Neural cell (in vitro differentiated cells): ENCODE results near the gene PDE9A. TPM values are rescaled to one million over a fixed set of nuclear protein-coding genes. Genes with fewer than 3 reads are reported as not detected.

ENCODE experiments used
- H2AFZ ChIP-seq: fragments of 200-600, 300-800 bp; sonication (generic), shearing (Covaris generic); 2 replicates; pipeline ENCODE4 v1.6.0; 2014; ENCODE audit warnings: low read depth, mild to moderate bottlenecking, antibody characterized with exemption, low read length, moderate library complexity
- H3F3A ChIP-seq: fragments of 200-600 bp; shearing (Covaris generic); 2 replicates; pipeline ENCODE4 v1.6.1; 2016; ENCODE audit warnings: mild to moderate bottlenecking, moderate library complexity, mixed read lengths, antibody characterized with exemption, low read length; ENCODE audit not compliant: insufficient read depth, poor library complexity, severe bottlenecking
- H3K27ac ChIP-seq: fragments of 200-600, 300-800 bp; sonication (generic), shearing (Covaris generic); 2 replicates; pipeline ENCODE4 v1.5.1; 2014; ENCODE audit warnings: mild to moderate bottlenecking, low read length, moderate library complexity
- H3K27me3 ChIP-seq: fragments of 300-800, 200-600 bp; sonication (generic), shearing (Covaris generic); 2 replicates; pipeline ENCODE4 v1.6.0; 2014; ENCODE audit warnings: mild to moderate bottlenecking, low read depth, low read length, moderate library complexity; ENCODE audit not compliant: insufficient read depth
- H3K36me3 ChIP-seq: fragments of 300-800, 200-600 bp; sonication (generic), shearing (Covaris generic); 2 replicates; pipeline ENCODE4 v1.5.1; 2014; ENCODE audit warnings: mild to moderate bottlenecking, antibody characterized with exemption, low read length, moderate library complexity; ENCODE audit not compliant: insufficient read depth
- H3K4me2 ChIP-seq: fragments of 300-800, 200-600 bp; sonication (generic), shearing (Covaris generic); 2 replicates; pipeline ENCODE4 v1.6.0; 2014; ENCODE audit warnings: mild to moderate bottlenecking, low read length
- H3K4me3 ChIP-seq: fragments of 300-800, 200-600 bp; sonication (generic), shearing (Covaris generic); 2 replicates; pipeline ENCODE4 v1.5.1; 2014; ENCODE audit warnings: mild to moderate bottlenecking, low read length, moderate library complexity
- H3K79me2 ChIP-seq: fragments of 200-600 bp; shearing (Covaris generic); replicated peaks from 2 replicates; pipeline ENCODE4 v1.6.0; 2014; ENCODE audit warnings: mild to moderate bottlenecking, low read length, moderate library complexity; ENCODE audit not compliant: insufficient read depth
- H3K9ac ChIP-seq: fragments of 300-800, 200-600 bp; sonication (generic), shearing (Covaris generic); 2 replicates; pipeline ENCODE4 v1.6.1; 2016; ENCODE audit warnings: mild to moderate bottlenecking, low read length, mixed read lengths
- H3K9me2 ChIP-seq: fragments of 200-600 bp; shearing (Covaris generic); 2 replicates; pipeline ENCODE4 v1.6.1; 2016; ENCODE audit warnings: mild to moderate bottlenecking, low read length, mixed read lengths; ENCODE audit not compliant: insufficient read depth
- H3K9me3 ChIP-seq: fragments of 200-600, 300-800 bp; sonication (generic), shearing (Covaris generic); 2 replicates; pipeline ENCODE4 v1.6.1; 2016; ENCODE audit warnings: mild to moderate bottlenecking, mixed run types, low read length, moderate library complexity, mixed read lengths
- H4K20me1 ChIP-seq: fragments of 200-600 bp; shearing (Covaris generic); 2 replicates; pipeline ENCODE4 v1.6.1; 2016; ENCODE audit warnings: mild to moderate bottlenecking, mixed run types; ENCODE audit not compliant: insufficient read depth
- EP300 ChIP-seq: fragments of 450-650 bp; conservative IDR thresholded peaks from 2 replicates; pipeline ENCODE4 v1.6.1; 2014; ENCODE audit warnings: antibody characterized with exemption, mild to moderate bottlenecking, moderate library complexity; ENCODE audit not compliant: poor library complexity, severe bottlenecking
- EZH2 ChIP-seq: fragments of 200-600, 300-800 bp; shearing (Covaris generic), sonication (generic); IDR thresholded peaks from 2 replicates; pipeline ENCODE4 v1.6.1; 2014; ENCODE audit warnings: antibody characterized with exemption, low read length, borderline replicate concordance, mild to moderate bottlenecking; ENCODE audit not compliant: insufficient read depth, poor library complexity, severe bottlenecking
- MXI1 ChIP-seq: fragments of 450-650 bp; conservative IDR thresholded peaks from 2 replicates; pipeline ENCODE4 v1.6.1; 2014; ENCODE audit warnings: antibody characterized with exemption, mild to moderate bottlenecking; ENCODE audit not compliant: poor library complexity, severe bottlenecking
- POLR2AphosphoS5 ChIP-seq: IDR thresholded peaks from 2 replicates; pipeline ENCODE4 v1.6.1; 2012
- RAD21 ChIP-seq: fragments of 450-650 bp; conservative IDR thresholded peaks from 2 replicates; pipeline ENCODE4 v1.6.1; 2014; ENCODE audit warnings: antibody characterized with exemption, mild to moderate bottlenecking, moderate library complexity
- SMC3 ChIP-seq: fragments of 450-650 bp; conservative IDR thresholded peaks from 2 replicates; pipeline ENCODE4 v1.6.1; 2014; ENCODE audit warnings: antibody characterized with exemption, mild to moderate bottlenecking, moderate library complexity; ENCODE audit not compliant: poor library complexity
- TAF1 ChIP-seq: IDR thresholded peaks from 2 replicates; pipeline ENCODE4 v1.6.1; 2012; ENCODE audit warnings: low read depth
- polyA plus RNA-seq: library from polyadenylated mRNA; depleted of rRNA; stranded (reverse); fragments of >200 nt; gene quantifications from 2 replicates; pipeline ENCODE4 v1.2.3, GENCODE V29; 2014
- TF ChIP-seq, protein P1 (sequence below): fragments of 450-650 bp; IDR thresholded peaks from 2 replicates; pipeline ENCODE4 v1.5.1; 2014; ENCODE audit warnings: antibody characterized with exemption, mild to moderate bottlenecking, moderate library complexity; ENCODE audit not compliant: poor library complexity, severe bottlenecking
- TF ChIP-seq, protein P2 (sequence below): IDR thresholded peaks from 2 replicates; pipeline ENCODE4 v1.6.1; 2012; ENCODE audit warnings: borderline replicate concordance

The PDE9A gene
- polyA plus RNA-seq, 1 donor from 2014 or later, result 32.2 TPM

DNA sequence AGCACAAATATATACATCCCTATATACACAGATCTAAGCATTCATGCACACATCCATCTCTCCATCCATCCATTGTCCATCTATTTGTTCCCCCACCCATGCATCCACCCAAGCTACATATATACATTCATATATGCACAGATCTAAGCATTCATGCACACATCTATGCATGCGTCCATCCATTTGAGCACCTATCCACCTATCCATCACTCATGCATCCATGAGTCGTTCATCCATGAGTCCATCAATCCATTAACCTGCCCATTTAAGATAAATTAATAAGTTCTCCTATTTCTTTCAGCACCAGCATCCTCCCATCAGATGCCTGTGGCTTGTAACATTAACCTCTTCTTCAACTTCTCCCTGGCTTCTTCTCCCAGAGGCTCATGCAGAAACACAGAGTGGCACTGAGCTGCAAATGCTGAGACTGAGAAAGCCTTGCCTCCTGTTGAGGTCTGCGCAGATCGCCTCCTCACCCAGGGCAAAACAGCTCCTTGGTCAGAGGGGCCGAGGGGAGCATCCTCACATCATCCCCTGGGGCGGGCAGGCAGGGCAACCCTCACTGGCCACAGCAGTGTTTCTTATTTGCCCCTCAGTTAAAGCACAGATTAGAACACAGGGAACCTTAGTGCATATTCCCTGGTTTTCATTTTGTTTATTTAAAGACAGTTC, 17.4 kb upstream of the PDE9A start:
- H3K27ac ChIP-seq, result peak overlapping the region; percentile 39
- no peak overlapping the region for H3K4me2 ChIP-seq
- no peaks in the 10 kb centered on the region for H3K79me2 ChIP-seq
- H3K9me3 ChIP-seq, result no peaks in the 10 kb centered on the region
- H2AFZ ChIP-seq, result no peak overlapping the region
- H3K27me3 ChIP-seq, result no peaks in the 10 kb centered on the region
- H3F3A ChIP-seq, result no peaks in the 10 kb centered on the region
- H3K9ac ChIP-seq, result peak overlapping the region; percentile 21
- H3K4me3 ChIP-seq, result no peak overlapping the region
- TF ChIP-seq MXI1, result no peak
- TF ChIP-seq EZH2, result no peak
- no peak for TF ChIP-seq RAD21
- no peak for TF ChIP-seq SMC3
- no peak for TF ChIP-seq TAF1
- TF ChIP-seq EP300, result no peak
- no peak for TF ChIP-seq POLR2AphosphoS5
- TF ChIP-seq, protein P1, sequence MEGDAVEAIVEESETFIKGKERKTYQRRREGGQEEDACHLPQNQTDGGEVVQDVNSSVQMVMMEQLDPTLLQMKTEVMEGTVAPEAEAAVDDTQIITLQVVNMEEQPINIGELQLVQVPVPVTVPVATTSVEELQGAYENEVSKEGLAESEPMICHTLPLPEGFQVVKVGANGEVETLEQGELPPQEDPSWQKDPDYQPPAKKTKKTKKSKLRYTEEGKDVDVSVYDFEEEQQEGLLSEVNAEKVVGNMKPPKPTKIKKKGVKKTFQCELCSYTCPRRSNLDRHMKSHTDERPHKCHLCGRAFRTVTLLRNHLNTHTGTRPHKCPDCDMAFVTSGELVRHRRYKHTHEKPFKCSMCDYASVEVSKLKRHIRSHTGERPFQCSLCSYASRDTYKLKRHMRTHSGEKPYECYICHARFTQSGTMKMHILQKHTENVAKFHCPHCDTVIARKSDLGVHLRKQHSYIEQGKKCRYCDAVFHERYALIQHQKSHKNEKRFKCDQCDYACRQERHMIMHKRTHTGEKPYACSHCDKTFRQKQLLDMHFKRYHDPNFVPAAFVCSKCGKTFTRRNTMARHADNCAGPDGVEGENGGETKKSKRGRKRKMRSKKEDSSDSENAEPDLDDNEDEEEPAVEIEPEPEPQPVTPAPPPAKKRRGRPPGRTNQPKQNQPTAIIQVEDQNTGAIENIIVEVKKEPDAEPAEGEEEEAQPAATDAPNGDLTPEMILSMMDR, result no peak
- TF ChIP-seq, protein P2, sequence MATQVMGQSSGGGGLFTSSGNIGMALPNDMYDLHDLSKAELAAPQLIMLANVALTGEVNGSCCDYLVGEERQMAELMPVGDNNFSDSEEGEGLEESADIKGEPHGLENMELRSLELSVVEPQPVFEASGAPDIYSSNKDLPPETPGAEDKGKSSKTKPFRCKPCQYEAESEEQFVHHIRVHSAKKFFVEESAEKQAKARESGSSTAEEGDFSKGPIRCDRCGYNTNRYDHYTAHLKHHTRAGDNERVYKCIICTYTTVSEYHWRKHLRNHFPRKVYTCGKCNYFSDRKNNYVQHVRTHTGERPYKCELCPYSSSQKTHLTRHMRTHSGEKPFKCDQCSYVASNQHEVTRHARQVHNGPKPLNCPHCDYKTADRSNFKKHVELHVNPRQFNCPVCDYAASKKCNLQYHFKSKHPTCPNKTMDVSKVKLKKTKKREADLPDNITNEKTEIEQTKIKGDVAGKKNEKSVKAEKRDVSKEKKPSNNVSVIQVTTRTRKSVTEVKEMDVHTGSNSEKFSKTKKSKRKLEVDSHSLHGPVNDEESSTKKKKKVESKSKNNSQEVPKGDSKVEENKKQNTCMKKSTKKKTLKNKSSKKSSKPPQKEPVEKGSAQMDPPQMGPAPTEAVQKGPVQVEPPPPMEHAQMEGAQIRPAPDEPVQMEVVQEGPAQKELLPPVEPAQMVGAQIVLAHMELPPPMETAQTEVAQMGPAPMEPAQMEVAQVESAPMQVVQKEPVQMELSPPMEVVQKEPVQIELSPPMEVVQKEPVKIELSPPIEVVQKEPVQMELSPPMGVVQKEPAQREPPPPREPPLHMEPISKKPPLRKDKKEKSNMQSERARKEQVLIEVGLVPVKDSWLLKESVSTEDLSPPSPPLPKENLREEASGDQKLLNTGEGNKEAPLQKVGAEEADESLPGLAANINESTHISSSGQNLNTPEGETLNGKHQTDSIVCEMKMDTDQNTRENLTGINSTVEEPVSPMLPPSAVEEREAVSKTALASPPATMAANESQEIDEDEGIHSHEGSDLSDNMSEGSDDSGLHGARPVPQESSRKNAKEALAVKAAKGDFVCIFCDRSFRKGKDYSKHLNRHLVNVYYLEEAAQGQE, result no peak
- H4K20me1 ChIP-seq, result no peaks in the 10 kb centered on the region
- no peaks in the 10 kb centered on the region for H3K36me3 ChIP-seq
- H3K9me2 ChIP-seq, result no peaks in the 10 kb centered on the region

DNA sequence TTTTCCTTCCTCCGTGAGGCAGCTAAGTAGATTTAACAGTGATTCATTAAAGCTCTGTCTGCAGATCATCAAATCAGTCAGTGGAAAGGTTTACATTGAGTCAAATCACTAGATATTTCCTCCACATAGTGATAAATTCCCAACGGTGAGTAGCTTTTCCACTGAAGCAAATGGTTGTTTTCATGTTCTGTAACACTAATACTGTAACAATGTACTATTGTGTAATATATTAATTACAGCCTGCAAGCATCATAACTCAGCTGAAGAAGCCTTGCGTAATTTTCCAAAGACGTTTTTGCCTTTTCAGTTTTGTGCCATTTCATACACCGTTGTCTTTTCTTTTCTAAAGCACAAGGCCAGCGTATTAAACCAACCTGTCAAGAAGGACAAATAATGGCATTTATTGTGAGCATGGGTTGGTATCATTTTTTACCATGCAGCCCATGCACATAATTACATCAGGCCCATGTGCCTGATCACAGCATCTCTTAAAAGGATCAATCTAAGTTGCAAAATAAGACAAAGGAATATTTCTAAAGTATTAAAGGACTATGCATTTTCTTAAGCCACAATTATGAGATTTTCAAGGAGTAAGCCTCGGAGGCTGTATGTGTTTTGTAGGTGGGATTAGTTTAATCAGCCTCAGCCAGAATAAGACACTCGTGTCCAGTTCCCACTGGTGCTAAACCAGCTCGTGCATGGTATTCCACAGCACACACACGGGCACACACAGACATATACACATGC, 16.7 kb upstream of the PDE9A start:
- Histone ChIP-seq H3K27ac (peak overlapping the region; percentile 39), H3K27me3 (no peaks in the 10 kb centered on the region), H3K36me3 (no peaks in the 10 kb centered on the region), H3K4me2 (no peak overlapping the region), H3K4me3 (no peak overlapping the region), H3K9ac (peak overlapping the region; percentile 21), H4K20me1 (no peaks in the 10 kb centered on the region), H3K9me3 (no peaks in the 10 kb centered on the region), H3K79me2 (no peaks in the 10 kb centered on the region), H2AFZ (no peak overlapping the region), H3F3A (no peaks in the 10 kb centered on the region), H3K9me2 (no peaks in the 10 kb centered on the region)
- peak; percentile 10 for TF ChIP-seq POLR2AphosphoS5
- TF ChIP-seq, protein P2, result no peak
